HL-60 (cell line): ENCODE measurements around the gene RENBP.
A peak's percentile ranks its signal among the peaks of the same experiment; 100 is the strongest.

Experiments used
- DNase-seq, 2 experiments: peaks; one replicate each; pipeline ENCODE4 v3.0.0-alpha.2; 2010 to 2020; ENCODE audit warnings: low read depth in 1 of 2, low spot score in 1 of 2
- H3K27ac ChIP-seq: fragments of 250-450 bp; sonication (Bioruptor Pico); replicated peaks from 2 replicates; pipeline ENCODE4 v1.5.1; 2020; ENCODE audit warnings: mild to moderate bottlenecking, moderate library complexity
- H3K27me3 ChIP-seq: fragments of 250-450 bp; sonication (Bioruptor Pico); 2 replicates; pipeline ENCODE4 v1.5.1; 2021; ENCODE audit warnings: mild to moderate bottlenecking, moderate library complexity; ENCODE audit not compliant: insufficient read depth, poor library complexity, severe bottlenecking
- H3K4me3 ChIP-seq: replicated peaks from 2 replicates; pipeline ENCODE4 v1.5.1; 2011; ENCODE audit warnings: mild to moderate bottlenecking, control low read depth, low read length; ENCODE audit not compliant: insufficient read depth
- CTCF ChIP-seq: IDR thresholded peaks from one replicate; pipeline ENCODE4 v1.5.1; 2011; ENCODE audit warnings: low read length, control low read depth, inconsistent platforms; ENCODE audit not compliant: insufficient read depth
- GABPA ChIP-seq: IDR thresholded peaks from 2 replicates; pipeline ENCODE4 v1.6.1; 2012; ENCODE audit warnings: low read depth
- POLR2AphosphoS5 ChIP-seq: IDR thresholded peaks from 2 replicates; pipeline ENCODE4 v1.6.1; 2012; ENCODE audit warnings: low read depth
- SPI1 ChIP-seq: IDR thresholded peaks from 2 replicates; pipeline ENCODE4 v1.6.1; 2012; ENCODE audit warnings: low read depth, mild to moderate bottlenecking, borderline replicate concordance
- TF ChIP-seq, protein P1 (sequence below): IDR thresholded peaks from 2 replicates; pipeline ENCODE4 v1.6.1; 2012; ENCODE audit warnings: low read depth; ENCODE audit not compliant: insufficient replicate concordance

RENBP gene

DNA sequence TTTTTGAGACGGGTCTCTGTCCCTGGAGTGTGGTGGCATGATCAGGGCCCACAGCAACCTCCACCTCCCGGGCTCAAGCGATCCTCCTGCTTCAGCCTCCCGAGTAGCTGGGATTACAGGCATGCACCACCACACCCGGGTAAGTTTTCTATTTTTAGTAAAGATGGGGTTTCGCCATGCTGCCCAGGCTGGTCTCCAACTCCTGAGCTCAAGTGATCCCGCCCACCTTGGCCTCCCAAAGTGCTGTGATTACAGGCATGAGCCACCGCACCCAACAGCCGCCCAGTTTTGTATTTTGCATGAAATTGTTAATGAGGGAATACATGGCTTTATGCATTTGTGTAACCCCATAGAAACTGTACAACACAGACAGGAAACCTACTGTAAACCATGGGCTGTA, 15.6 kb downstream of the RENBP start:
- no peak for TF ChIP-seq GABPA
- TF ChIP-seq, protein P1, sequence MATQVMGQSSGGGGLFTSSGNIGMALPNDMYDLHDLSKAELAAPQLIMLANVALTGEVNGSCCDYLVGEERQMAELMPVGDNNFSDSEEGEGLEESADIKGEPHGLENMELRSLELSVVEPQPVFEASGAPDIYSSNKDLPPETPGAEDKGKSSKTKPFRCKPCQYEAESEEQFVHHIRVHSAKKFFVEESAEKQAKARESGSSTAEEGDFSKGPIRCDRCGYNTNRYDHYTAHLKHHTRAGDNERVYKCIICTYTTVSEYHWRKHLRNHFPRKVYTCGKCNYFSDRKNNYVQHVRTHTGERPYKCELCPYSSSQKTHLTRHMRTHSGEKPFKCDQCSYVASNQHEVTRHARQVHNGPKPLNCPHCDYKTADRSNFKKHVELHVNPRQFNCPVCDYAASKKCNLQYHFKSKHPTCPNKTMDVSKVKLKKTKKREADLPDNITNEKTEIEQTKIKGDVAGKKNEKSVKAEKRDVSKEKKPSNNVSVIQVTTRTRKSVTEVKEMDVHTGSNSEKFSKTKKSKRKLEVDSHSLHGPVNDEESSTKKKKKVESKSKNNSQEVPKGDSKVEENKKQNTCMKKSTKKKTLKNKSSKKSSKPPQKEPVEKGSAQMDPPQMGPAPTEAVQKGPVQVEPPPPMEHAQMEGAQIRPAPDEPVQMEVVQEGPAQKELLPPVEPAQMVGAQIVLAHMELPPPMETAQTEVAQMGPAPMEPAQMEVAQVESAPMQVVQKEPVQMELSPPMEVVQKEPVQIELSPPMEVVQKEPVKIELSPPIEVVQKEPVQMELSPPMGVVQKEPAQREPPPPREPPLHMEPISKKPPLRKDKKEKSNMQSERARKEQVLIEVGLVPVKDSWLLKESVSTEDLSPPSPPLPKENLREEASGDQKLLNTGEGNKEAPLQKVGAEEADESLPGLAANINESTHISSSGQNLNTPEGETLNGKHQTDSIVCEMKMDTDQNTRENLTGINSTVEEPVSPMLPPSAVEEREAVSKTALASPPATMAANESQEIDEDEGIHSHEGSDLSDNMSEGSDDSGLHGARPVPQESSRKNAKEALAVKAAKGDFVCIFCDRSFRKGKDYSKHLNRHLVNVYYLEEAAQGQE, result no peak
- no peak for TF ChIP-seq CTCF
- TF ChIP-seq POLR2AphosphoS5, result no peak
- no peak for TF ChIP-seq SPI1
- DNase-seq, result no peak
- Histone ChIP-seq H3K4me3 (no peak overlapping the region), H3K27ac (peak overlapping the region; percentile 52), H3K27me3 (no peaks in the 10 kb centered on the region)

DNA sequence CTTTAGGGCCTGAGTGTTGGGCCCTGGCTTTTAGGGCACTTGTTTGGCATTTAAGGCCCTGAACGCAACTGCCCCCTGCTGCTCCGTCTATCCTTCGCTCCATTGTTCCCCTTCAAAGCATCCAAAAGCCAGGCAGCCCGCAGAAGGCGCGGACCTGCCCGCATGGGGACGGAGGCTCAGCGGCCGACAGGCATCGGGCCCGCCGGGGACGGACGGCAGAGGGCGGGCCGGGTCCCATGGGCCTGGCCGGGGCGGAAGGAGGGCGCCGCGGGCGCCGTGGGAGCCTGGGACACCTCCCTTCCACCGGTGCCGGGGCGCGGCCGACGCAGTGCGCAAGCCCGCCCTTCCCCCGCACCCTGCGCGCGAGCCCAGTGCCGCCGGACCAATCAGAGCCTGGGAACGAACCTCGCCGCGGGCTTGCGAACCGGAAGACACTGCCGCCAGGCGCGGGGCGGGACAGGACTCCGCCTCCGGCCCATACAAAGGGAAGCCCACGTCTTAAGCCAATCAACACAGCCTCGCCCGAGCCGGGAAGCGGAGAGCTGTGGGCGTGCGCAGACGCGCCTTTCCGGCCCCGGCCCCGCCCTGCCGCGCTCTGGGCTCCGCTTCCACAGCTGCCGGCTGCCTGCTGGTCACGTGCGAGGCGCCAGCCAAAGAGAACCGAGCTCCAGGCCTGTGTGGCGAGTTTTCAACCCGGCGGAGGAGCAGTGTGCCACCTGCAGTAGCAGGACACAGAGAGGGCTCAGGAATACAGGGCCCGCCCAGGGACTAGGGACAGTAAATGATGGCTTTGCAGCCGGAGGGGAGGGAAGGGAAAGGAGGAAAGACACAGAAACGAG, 16.3 kb downstream of the RENBP start:
- no peak for TF ChIP-seq CTCF
- peak; percentile 66 for TF ChIP-seq POLR2AphosphoS5
- no peak for TF ChIP-seq SPI1
- TF ChIP-seq, protein P1, result no peak
- no peak; the same call in 1 of the 2 replicates for TF ChIP-seq GABPA
- peak overlapping the region; percentile 44 for H3K4me3 ChIP-seq
- H3K27me3 ChIP-seq, result no peaks in the 10 kb centered on the region
- peak overlapping the region; percentile 100 for H3K27ac ChIP-seq
- peak; percentile 88 to 93 for DNase-seq

DNA sequence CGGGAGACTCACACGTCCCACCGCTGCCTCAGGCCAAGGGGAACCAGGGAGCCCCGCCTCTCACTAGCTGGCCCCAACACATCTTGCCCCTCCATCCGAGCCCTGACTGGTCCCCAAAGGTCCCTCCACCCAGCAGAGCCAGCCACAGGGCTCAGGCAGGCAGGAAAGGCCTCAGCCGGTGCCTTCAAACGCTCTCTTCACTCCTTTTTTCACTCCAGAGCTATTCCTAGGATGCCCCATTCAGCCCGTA, 16.8 kb downstream of the RENBP start:
- TF ChIP-seq, protein P1, result no peak
- TF ChIP-seq POLR2AphosphoS5, result no peak
- TF ChIP-seq GABPA, result no peak
- TF ChIP-seq CTCF, result no peak
- TF ChIP-seq SPI1, result no peak
- H3K27ac ChIP-seq, result peak overlapping the region; percentile 100
- peak overlapping the region; percentile 44 for H3K4me3 ChIP-seq
- no peaks in the 10 kb centered on the region for H3K27me3 ChIP-seq
- DNase-seq, result no peak
